Nephron progenitor cell (in vitro differentiated cells): Measurements from ENCODE around the gene ZNF799.
"Not testable (repeated sequence)": the region's sequence is repeated elsewhere in the genome, so short reads cannot be mapped to it uniquely, and the experiment has no call there.

Experiments used
- DNase-seq: peaks from one replicate; pipeline ENCODE4 v3.0.0; 2021
- H3K27ac Mint-ChIP-seq: 2 replicates; pipeline ENCODE4 v1.8.0; 2021; ENCODE audit warnings: mild to moderate bottlenecking, moderate library complexity, mixed read lengths
- H3K27me3 Mint-ChIP-seq: 2 replicates; pipeline ENCODE4 v1.8.0; 2021; ENCODE audit warnings: mild to moderate bottlenecking, low read depth, mixed read lengths; ENCODE audit not compliant: poor library complexity
- H3K36me3 Mint-ChIP-seq: 2 replicates; pipeline ENCODE4 v1.8.0; 2021; ENCODE audit warnings: low read depth, mixed read lengths
- H3K4me1 Mint-ChIP-seq: 2 replicates; pipeline ENCODE4 v1.8.0; 2021; ENCODE audit warnings: mixed read lengths
- H3K4me3 Mint-ChIP-seq: 2 replicates; pipeline ENCODE4 v1.8.0; 2021; ENCODE audit warnings: mild to moderate bottlenecking, moderate library complexity, mixed read lengths
- H3K9me3 Mint-ChIP-seq: 2 replicates; pipeline ENCODE4 v1.8.0; 2021; ENCODE audit warnings: mild to moderate bottlenecking, moderate library complexity, mixed read lengths
- TF ChIP-seq, protein P1 (sequence below): fragments of 200-600 bp; sonication (generic); IDR thresholded peaks from 2 replicates; pipeline ENCODE4 v1.5.0; 2021; ENCODE audit warnings: antibody characterized with exemption

ZNF799 gene

DNA sequence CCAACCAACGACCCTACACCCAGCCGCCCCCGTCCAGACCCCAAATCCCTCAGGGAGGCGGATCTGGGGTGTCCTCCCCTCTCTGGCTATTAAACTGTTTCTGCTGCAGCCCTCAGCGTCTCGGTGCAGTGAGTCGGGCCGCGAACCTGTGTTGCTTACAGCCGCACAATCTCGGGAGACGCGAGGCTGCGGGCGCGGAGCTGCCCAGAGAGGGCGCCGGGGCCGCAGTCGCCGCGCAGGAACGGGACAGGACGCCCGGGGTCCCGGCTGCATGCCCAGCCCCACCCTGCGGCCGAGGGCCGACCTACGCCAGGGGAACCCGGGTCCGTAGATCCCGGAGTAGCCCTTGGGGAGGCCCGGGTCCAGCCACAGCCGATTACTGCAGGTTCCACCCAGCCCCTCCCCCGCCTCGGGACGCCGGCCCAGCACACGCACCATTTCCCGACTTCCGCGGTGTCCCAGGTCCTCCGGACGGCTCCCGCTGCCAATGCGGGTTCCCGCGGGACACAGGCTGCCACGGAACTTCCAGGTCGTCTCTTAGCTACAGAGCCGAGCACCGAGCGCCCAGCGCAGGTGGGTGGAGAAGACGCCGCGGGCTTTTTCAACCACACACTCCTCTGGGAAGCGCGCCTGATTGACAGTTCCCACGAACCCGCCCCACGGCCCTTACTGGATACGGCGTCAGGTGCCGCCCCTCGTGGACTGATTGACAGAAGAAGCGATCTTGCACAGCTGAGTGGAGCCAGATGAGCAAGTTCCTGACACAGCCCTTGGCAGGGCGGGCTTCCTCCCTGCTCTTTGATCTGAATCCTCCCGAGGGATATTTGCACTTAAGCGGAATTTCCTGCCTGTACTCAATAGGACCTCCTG lies at the start of gene ZNF799:
Gene ZNF799, minus strand, starts transcription at position 639 of the 870 bp plus-strand sequence. Its CDS starts 201 bp downstream, at position 438.
- peaks cover 6% of the 10 kb centered on the region for H3K4me1 Mint-ChIP-seq
- peak within 1 kb of the TSS; percentile 88 for H3K4me3 Mint-ChIP-seq
- peaks cover 66% of the 10 kb centered on the region for H3K9me3 Mint-ChIP-seq
- peak within 1 kb of the TSS; percentile 68 for H3K27ac Mint-ChIP-seq
- H3K36me3 Mint-ChIP-seq: peaks cover 37% of the 10 kb centered on the region
- H3K27me3 Mint-ChIP-seq: no peaks in the 10 kb centered on the region
- DNase-seq: peak; percentile 90
- TF ChIP-seq, protein P1, sequence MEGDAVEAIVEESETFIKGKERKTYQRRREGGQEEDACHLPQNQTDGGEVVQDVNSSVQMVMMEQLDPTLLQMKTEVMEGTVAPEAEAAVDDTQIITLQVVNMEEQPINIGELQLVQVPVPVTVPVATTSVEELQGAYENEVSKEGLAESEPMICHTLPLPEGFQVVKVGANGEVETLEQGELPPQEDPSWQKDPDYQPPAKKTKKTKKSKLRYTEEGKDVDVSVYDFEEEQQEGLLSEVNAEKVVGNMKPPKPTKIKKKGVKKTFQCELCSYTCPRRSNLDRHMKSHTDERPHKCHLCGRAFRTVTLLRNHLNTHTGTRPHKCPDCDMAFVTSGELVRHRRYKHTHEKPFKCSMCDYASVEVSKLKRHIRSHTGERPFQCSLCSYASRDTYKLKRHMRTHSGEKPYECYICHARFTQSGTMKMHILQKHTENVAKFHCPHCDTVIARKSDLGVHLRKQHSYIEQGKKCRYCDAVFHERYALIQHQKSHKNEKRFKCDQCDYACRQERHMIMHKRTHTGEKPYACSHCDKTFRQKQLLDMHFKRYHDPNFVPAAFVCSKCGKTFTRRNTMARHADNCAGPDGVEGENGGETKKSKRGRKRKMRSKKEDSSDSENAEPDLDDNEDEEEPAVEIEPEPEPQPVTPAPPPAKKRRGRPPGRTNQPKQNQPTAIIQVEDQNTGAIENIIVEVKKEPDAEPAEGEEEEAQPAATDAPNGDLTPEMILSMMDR: no peak

DNA sequence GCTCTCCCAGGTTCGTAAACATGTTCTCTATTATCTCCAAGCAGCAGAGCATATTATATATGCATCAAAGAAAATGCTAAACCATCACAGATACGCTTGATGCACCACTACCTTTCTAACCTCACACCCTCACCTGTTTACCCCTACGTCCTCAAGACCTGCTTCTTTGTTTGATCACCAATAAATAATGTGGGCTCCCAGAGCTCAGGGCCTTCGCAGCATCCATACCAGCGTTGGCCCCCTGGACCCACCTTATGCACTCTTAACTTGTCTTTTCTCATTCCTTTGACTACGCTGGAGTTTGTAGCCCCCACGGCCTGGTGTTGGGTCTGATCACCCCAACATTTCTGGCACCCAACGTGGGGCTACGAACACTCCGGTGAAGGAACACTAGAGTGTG lies 49.8 kb upstream of the ZNF799 start:
- H3K9me3 Mint-ChIP-seq: peaks cover 87% of the 10 kb centered on the region

DNA sequence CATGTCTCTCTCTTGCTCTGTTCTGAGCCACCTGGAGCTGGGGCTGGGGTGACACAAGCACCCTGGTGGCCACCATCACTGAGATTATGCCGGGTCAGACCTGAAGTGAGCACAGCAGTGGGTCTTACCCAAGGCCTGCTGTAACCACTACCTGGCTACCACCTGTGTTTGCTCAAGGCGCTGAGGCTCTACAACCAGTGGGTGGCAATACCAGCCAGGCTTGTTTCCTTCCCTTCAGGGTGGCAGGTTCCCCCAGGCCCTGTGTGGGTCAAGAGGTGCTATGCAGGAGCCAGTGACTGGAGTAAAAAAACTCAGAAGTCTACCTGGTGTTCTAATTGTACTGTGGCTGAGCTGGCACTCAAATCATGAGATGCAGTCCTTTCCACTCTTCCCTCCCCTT lies 47.7 kb upstream of the ZNF799 start:
- no peak for DNase-seq
- H3K36me3 Mint-ChIP-seq: peaks cover 40% of the 10 kb centered on the region
- peaks cover 88% of the 10 kb centered on the region for H3K9me3 Mint-ChIP-seq
- no peaks in the 10 kb centered on the region for H3K4me1 Mint-ChIP-seq
- H3K27me3 Mint-ChIP-seq: peaks cover 3% of the 10 kb centered on the region
- no peak overlapping the region for H3K27ac Mint-ChIP-seq
- TF ChIP-seq, protein P1: no peak
- H3K4me3 Mint-ChIP-seq: no peak overlapping the region

More for the DNA sequence above, 49.8 kb upstream of the ZNF799 start:
- peak; percentile 6 for DNase-seq
- no peak overlapping the region for H3K4me3 Mint-ChIP-seq
- TF ChIP-seq, protein P1: no peak
- no peak overlapping the region for H3K27ac Mint-ChIP-seq
- H3K27me3 Mint-ChIP-seq: peaks cover 3% of the 10 kb centered on the region
- H3K36me3 Mint-ChIP-seq: peaks cover 37% of the 10 kb centered on the region
- no peaks in the 10 kb centered on the region for H3K4me1 Mint-ChIP-seq

DNA sequence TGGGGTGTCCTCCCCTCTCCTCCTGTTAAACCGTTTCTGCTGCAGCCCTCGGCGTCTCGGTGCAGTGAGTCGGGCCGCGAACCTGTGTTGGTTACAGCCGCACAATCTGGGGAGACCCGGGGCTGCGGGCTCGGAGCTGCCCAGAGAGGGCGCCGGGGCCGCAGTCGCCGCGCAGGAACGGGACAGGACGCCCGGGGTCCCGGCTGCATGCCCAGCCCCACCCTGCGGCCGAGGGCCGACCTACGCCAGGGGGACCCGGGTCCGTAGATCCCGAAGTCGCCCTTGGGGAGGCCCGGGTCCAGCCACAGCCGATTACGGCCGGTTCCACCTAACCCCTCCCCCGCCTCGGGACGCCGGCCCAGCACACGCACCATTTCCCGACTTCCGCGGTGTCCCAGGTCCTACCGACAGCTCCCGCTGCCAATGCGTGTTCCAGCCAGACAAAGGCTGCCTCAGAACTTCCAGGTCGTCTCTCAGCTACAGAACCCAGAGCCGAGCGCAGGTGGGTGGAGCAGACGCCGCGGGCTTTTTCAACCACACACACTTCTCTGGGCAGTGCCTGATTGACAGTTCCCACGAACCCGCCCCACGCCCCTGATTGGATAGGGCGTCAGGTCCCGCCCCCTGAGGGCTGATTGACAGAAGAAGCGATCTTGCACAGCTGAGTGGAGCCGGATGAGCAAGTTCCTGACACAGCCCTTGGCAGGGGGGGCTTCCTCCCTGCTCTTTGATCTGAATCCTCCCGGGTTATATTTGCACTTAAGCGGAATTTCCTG lies 39.7 kb upstream of the ZNF799 start, which contains the start of gene ZNF443:
Gene ZNF443, minus strand, starts transcription at position 481 of the 776 bp plus-strand sequence. Its CDS starts 107 bp downstream, at position 374.
- TF ChIP-seq, protein P1: no peak
- H3K4me1 Mint-ChIP-seq: peaks cover 4% of the 10 kb centered on the region
- peak within 1 kb of the TSS; percentile 99 for H3K27ac Mint-ChIP-seq
- H3K36me3 Mint-ChIP-seq: peaks cover 41% of the 10 kb centered on the region
- DNase-seq: peak; percentile 98
- H3K9me3 Mint-ChIP-seq: peaks cover 76% of the 10 kb centered on the region
- peak within 1 kb of the TSS; percentile 100 for H3K4me3 Mint-ChIP-seq
- H3K27me3 Mint-ChIP-seq: no peaks in the 10 kb centered on the region

DNA sequence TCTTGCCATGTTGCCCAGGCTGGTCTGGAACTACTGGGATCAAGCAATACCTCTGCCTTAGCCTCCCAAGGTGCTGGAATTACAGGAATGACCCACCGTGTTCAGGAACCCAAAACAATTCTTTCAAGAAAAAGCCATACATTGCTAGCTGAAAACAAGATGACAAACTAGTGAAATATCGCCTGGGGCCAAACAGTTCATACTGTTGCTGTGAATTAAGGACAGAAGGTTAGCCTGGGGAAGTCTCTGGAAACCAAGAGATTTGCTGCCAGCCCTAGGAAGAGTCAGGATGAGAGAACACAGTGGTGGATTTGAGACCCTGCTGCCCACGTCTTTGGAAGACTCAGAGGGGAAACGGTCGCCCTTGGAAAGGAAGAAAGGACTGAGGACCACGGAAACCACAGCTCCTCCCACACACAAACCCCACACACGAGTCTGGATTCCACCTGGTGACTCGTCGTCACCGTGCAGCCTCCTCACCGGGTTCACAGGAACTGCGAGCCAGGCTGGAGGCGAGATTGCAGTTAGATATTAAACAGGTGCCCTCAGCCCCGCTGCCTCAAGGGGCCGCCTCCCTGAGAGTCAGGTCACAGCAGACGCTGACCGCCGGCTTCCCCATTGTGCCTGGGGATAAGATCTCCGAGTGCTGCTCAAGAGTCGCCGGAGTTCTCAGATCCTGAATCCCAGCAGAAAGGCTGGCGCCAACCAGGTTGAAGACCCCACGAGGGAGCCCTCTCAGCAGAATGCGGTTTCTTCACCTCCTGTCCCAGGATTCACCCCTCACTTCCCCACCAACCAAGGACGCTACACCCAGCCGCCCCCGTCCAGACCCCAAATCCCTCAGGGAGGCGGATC lies 38.8 kb upstream of the ZNF799 start:
- Mint-ChIP-seq H3K9me3 (peaks cover 80% of the 10 kb centered on the region), H3K36me3 (peaks cover 47% of the 10 kb centered on the region), H3K27ac (peak overlapping the region; percentile 95), H3K4me3 (peak overlapping the region; percentile 100)
- not testable (repeated sequence) for H3K27me3 Mint-ChIP-seq, H3K4me1 Mint-ChIP-seq
- peak; percentile 25 for DNase-seq

DNA sequence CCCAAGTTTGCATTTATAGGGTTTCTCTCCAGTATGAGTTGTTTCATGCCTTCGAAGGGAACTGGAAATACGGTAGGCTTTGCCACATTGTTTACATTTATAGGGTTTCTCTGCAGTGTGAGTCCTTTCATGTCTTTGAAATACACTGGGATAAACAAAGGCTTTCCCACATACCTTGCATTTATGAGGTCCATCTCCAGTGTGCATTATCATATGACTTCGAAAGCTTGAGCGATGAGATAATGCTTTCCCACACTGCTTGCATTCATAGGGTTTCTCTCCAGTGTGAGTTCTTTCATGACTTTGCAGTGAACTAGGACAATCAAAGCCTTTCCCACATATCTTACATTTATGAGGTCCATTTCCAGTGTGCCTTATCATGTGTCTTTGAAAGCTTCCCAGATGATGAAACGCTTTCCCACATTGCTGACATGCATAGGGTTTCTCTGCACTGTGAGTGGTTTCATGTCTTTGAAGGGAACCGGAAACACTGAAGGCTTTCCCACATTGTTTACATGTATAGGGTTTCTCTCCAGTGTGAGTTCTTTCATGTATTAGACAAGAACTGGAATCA lies 29.7 kb upstream of the ZNF799 start:
- H3K27ac Mint-ChIP-seq, H3K27me3 Mint-ChIP-seq, DNase-seq, H3K4me1 Mint-ChIP-seq, H3K4me3 Mint-ChIP-seq: not testable (repeated sequence)
- H3K9me3 Mint-ChIP-seq: peaks cover 84% of the 10 kb centered on the region
- peaks cover 90% of the 10 kb centered on the region for H3K36me3 Mint-ChIP-seq
